Subcutaneous adipose tissue (tissue), 4 donors: ENCODE data around the gene RUNX2. TPM values are rescaled to one million over a fixed set of nuclear protein-coding genes. Genes with fewer than 3 reads are reported as not detected.

Source experiments
- total RNA-seq, 4 donors: library from RNA; depleted of rRNA; stranded (reverse); fragments of >200 nt; gene quantifications; one replicate each; pipeline ENCODE4 v1.1.0, GENCODE V29; 2016
- TF ChIP-seq, protein P1 (sequence below): fragments of 450-650 bp; IDR thresholded peaks from one replicate; pipeline ENCODE4 v1.5.1; 2016; ENCODE audit warnings: low read depth, mild to moderate bottlenecking, control low read depth, antibody characterized with exemption, moderate library complexity

Gene RUNX2
- total RNA-seq, 4 donors from 2014 or later: 1.3 to 4.6 (median 2.6) TPM

DNA sequence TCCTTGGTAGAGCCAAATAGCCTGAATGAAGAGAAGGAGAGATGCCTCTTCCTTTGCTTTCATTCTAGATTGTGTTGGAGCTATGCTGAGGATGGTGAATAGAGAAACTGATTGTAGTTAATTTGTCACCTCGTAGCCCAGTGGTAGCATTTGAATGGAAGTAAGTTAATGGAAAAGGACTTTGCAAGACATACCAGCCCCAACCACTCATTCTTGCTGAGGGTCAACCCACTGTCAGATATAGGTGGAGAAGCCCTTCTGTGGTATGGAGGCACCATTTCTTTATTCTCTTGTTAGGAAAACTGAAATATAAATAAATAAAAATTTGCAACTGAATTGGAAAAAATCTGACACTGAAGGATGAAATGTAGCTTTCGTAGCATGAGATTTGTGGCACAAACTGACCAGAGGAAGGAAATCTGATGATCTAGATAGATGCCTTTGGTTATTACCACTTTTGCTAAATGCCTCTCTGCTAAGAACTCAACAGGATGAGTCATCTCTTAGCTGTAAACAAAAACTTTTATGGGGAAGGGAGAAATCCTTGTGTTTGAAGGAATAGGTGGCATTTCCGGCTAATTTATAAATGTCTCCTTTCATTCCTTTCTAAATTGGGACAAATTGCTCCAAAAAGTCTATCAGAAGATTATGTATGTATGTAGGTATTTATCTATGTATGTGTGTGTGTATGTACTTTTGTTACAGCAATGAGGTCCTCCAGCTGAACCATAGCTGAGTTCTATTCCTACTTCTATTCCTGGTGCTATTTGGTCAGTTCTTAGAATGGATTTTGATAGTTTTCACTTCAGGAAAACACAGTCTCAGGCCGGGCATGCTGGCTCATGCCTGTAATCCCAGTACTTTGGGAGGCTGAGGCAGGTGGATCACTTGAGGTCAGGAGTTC lies 126.1 kb downstream of the RUNX2 start:
- TF ChIP-seq, protein P1, sequence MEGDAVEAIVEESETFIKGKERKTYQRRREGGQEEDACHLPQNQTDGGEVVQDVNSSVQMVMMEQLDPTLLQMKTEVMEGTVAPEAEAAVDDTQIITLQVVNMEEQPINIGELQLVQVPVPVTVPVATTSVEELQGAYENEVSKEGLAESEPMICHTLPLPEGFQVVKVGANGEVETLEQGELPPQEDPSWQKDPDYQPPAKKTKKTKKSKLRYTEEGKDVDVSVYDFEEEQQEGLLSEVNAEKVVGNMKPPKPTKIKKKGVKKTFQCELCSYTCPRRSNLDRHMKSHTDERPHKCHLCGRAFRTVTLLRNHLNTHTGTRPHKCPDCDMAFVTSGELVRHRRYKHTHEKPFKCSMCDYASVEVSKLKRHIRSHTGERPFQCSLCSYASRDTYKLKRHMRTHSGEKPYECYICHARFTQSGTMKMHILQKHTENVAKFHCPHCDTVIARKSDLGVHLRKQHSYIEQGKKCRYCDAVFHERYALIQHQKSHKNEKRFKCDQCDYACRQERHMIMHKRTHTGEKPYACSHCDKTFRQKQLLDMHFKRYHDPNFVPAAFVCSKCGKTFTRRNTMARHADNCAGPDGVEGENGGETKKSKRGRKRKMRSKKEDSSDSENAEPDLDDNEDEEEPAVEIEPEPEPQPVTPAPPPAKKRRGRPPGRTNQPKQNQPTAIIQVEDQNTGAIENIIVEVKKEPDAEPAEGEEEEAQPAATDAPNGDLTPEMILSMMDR: no peak

GRCh38 chr6:45455408-45455807 lies 127.3 kb downstream of the RUNX2 start:
- TF ChIP-seq, protein P1: no peak

GRCh38 chr6:45457141-45457540 lies 129.0 kb downstream of the RUNX2 start:
- TF ChIP-seq, protein P1: no peak

DNA sequence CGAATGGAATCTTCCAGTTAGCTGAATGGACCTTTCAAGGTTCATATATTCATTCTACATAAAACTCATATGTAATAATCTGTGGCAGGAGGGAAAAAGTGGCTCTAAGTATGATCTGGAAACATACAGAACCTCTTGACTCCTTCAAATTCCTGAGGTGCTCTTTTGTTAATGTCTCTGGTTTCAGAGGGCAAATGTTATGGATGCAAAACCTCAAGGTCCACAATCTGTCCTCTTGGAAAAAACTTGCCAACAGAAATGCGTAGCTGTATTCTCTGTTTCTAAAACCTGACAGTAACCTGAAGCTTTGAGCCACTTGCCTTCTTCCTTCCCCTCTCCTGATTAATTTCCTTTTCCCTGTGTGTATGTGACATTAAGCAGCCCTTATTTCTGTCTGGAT lies 130.5 kb downstream of the RUNX2 start:
- TF ChIP-seq, protein P1: no peak

DNA sequence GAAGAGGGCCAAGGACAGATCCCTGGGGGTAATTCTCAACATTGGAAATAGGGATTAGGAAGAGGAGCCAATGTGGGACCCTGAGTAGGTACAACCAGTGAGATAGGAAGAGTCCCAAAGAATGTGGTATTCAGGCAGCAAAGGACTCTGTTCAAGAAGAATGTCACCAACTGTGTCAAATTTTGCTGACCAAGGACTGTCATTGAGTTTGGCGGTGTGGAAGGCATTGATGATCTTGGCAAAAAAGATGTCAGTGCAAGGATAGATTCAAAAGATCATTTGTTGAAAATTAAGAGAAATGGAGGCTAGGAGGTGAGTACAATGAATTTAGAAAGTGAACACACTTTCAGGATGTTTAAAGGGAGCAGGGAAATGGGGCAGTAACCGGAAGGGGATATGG lies 132.0 kb downstream of the RUNX2 start:
- TF ChIP-seq, protein P1: no peak

GRCh38 chr6:45461486-45461885 lies 133.4 kb downstream of the RUNX2 start:
- TF ChIP-seq, protein P1: no peak

GRCh38 chr6:45462190-45463134 lies 134.3 kb downstream of the RUNX2 start:
- TF ChIP-seq, protein P1: no peak
